ENCODE results near the gene SSR2. TPM values are rescaled to one million over a fixed set of nuclear protein-coding genes. Genes with fewer than 3 reads are reported as not detected.

SSR2 gene
- total and polyA plus RNA-seq, 8 donors = 160 to 243 (median 202) TPM

- H3K4me1 ChIP-seq = no peaks in the 10 kb centered on the region
- H3K4me3 ChIP-seq = no peak overlapping the region
- peak in 1 of 6 donors; percentile 29 for DNase-seq
- TF ChIP-seq, protein P1, sequence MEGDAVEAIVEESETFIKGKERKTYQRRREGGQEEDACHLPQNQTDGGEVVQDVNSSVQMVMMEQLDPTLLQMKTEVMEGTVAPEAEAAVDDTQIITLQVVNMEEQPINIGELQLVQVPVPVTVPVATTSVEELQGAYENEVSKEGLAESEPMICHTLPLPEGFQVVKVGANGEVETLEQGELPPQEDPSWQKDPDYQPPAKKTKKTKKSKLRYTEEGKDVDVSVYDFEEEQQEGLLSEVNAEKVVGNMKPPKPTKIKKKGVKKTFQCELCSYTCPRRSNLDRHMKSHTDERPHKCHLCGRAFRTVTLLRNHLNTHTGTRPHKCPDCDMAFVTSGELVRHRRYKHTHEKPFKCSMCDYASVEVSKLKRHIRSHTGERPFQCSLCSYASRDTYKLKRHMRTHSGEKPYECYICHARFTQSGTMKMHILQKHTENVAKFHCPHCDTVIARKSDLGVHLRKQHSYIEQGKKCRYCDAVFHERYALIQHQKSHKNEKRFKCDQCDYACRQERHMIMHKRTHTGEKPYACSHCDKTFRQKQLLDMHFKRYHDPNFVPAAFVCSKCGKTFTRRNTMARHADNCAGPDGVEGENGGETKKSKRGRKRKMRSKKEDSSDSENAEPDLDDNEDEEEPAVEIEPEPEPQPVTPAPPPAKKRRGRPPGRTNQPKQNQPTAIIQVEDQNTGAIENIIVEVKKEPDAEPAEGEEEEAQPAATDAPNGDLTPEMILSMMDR (IDR thresholded peaks at IDR 0.05) = no peak
- intact Hi-C loops (cut with DNase I) = no loop called here
- H3K36me3 ChIP-seq = peaks cover 2 to 28% (median 19%) of the 10 kb centered on the region in 3 donors
- ATAC-seq = peak in 3 of 4 donors; percentile 16 to 36 (median 27)
- no peaks in the 10 kb centered on the region for H3K9me3 ChIP-seq
- FAIRE-seq = no peak
- 59 to 60% methylated on average over 7 of the region's 7 CpGs for WGBS, 2 donors
- peak overlapping the region in 1 of 4 donors; percentile 3 for H3K27ac ChIP-seq
- no peaks in the 10 kb centered on the region for H3K27me3 ChIP-seq
Observed at GRCh38 chr1:156006666-156007376, 13.9 kb downstream of the SSR2 start.

- ATAC-seq (no peak), FAIRE-seq (no peak)
- 67 to 76% methylated on average over 4 of the region's 4 CpGs for WGBS, 2 donors
Observed at GRCh38 chr1:156004843-156005584, 15.7 kb downstream of the SSR2 start.

GRCh38 chr1:156003923-156004188, 16.9 kb downstream of the SSR2 start:
- no peaks in the 10 kb centered on the region for H3K27me3 ChIP-seq
- no peaks in the 10 kb centered on the region for H3K9me3 ChIP-seq
- ATAC-seq = no peak
- H3K4me3 ChIP-seq = no peak overlapping the region
- H3K4me1 ChIP-seq = no peaks in the 10 kb centered on the region
- H3K27ac ChIP-seq = no peak overlapping the region
- DNase-seq = no peak
- no peak for FAIRE-seq
- TF ChIP-seq, protein P1 (IDR thresholded peaks at IDR 0.05) = no peak
- intact Hi-C loops (cut with DNase I) = no loop called here
- 29 to 33% methylated on average over 2 of the region's 2 CpGs for WGBS, 2 donors
- peaks cover 0 to 1% (median 0%) of the 10 kb centered on the region in 3 donors for H3K36me3 ChIP-seq

More at GRCh38 chr1:156004843-156005584, 15.7 kb downstream of the SSR2 start:
- H3K27me3 ChIP-seq = no peaks in the 10 kb centered on the region
- H3K4me1 ChIP-seq = no peaks in the 10 kb centered on the region
- peaks cover under 1 to 10% (median 2%) of the 10 kb centered on the region in 3 donors for H3K36me3 ChIP-seq
- TF ChIP-seq, protein P1 (IDR thresholded peaks at IDR 0.05) = no peak
- H3K4me3 ChIP-seq = no peak overlapping the region
- H3K27ac ChIP-seq = no peak overlapping the region
- DNase-seq = peak in 1 of 6 donors; percentile 7
- H3K9me3 ChIP-seq = no peaks in the 10 kb centered on the region
- intact Hi-C loops (cut with DNase I) = no loop called here

DNA sequence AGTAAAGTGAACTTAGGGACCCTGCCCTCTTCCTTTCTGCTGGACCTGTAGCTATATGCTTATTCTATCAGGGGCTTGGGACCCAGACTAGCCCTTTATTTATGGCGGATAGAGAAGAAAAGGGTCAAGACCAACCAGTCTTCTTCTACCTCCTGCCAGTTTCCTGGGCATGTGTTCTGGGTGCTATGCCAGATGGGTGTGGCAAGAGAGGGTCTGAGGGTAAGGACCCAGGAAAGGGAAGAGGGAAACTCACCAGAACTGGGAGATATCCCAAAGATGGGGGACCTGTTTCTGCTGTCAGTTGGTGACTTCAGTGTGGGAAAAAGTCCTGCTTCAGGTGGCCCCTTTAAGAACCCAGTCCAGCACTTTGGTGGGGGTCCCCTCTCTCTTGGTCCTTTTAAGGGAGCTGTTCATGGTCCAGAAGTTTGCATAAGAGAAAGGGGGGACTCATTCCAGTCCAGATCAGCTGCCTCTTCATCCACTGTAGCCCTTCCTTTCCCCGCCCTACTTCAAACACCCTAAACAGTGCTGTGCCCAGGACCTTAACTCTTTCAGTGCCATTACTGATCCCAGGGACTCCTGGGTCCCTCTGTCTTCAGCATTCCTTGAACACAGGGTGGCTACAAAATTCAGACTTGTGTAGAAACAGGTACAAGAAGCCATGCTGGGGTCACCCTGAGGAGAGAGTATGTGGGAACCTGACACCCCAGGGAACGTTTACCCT, 18.4 kb downstream of the SSR2 start:
- FAIRE-seq (no peak), DNase-seq (no peak), ATAC-seq (no peak)
- Histone ChIP-seq H3K36me3 (no peaks in the 10 kb centered on the region), H3K4me3 (no peak overlapping the region), H3K9me3 (no peaks in the 10 kb centered on the region), H3K4me1 (no peaks in the 10 kb centered on the region), H3K27ac (no peak overlapping the region), H3K27me3 (no peaks in the 10 kb centered on the region)
- TF ChIP-seq, protein P1 (IDR thresholded peaks at IDR 0.05) = no peak
- 63 to 68% methylated on average over 3 of the region's 3 CpGs for WGBS, 2 donors
- intact Hi-C loops (cut with DNase I) = no loop called here

Measured in pancreas (tissue), 10 donors.